Head of caudate nucleus (tissue), 42 donors: ENCODE data around the gene SRRM5.

Source experiments
- DNase-seq, 42 donors: peaks; one replicate each; pipeline versions ENCODE4 v3.0.0 to v3.0.0-alpha.2; 2020 to 2021; ENCODE audit warnings: mixed read lengths in 7 of 42
- intact Hi-C: fragments of 100-400 bp; cut with DNase I; formaldehyde crosslinking; loops from one replicate; pipeline ENCODE4 v1.15.0; 2022

The SRRM5 gene

DNA sequence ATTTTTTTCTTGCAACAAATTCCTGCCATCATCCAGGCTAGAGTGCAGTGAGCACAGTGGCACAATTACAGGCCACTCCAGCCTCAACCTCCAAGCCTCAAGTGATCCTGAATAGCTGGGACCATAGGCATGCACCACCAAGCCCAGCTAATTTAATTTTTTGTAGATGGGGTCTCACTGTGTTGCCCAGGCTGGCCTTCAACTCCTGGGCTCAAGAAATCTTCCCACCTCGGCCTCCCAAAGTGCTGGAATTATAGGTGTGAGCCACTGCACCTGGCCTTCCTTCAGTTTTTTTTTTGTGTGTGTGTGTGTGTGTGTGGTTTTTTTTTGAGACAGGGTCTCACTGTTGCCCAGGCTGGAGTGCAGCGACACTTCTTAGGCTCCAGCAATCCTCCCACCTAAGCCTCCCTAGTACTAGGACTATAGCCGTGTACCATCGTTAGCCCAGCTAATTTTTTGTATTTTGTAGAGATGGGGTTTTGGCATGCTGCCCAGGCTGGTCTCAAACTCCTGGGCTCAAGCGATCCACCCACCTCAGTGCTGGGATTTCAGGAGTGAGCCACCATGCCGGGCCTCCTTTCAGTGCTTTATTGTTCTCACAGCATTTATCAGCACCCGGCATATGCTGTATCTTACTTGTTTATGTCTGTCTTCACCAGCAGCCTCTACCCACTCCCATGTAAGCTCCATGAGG lies 5.9 kb upstream of the SRRM5 start:
- intact Hi-C loops = no loop called here
- DNase-seq = no peak

DNA sequence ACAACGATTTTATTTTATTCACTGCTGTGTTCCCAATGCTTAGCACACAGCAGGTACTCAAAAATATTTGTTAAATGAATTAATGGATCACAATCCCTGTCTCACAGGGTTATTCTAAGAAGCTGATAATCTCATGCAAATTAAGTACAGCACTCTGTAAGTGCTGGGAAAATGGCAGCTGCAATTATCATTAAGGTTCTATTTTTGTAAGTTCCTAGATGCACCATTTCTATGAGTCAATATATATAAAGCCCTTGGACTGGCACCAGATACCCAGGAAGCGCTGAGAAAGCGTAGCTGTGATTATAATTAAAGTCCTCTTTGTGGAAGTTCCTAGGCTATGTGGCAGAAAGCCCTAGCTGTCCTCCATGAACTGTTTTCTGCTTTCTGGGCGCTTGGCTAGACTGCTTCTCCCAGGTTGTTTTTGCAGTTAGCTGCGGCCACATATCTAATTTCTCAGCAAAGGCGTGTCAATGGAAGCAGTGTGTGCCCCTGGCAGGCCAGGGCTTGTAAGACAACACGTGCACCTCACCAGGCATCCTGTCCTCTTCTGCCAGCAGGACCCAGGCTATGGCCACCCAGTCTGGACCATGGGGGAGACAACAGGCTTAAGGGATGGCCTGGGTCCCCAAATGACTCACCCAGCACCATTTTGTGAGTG lies 5.2 kb upstream of the SRRM5 start:
- intact Hi-C loops = no loop called here
- DNase-seq = peak in 5 of 42 donors; percentile 3 to 22 (median 13)

DNA sequence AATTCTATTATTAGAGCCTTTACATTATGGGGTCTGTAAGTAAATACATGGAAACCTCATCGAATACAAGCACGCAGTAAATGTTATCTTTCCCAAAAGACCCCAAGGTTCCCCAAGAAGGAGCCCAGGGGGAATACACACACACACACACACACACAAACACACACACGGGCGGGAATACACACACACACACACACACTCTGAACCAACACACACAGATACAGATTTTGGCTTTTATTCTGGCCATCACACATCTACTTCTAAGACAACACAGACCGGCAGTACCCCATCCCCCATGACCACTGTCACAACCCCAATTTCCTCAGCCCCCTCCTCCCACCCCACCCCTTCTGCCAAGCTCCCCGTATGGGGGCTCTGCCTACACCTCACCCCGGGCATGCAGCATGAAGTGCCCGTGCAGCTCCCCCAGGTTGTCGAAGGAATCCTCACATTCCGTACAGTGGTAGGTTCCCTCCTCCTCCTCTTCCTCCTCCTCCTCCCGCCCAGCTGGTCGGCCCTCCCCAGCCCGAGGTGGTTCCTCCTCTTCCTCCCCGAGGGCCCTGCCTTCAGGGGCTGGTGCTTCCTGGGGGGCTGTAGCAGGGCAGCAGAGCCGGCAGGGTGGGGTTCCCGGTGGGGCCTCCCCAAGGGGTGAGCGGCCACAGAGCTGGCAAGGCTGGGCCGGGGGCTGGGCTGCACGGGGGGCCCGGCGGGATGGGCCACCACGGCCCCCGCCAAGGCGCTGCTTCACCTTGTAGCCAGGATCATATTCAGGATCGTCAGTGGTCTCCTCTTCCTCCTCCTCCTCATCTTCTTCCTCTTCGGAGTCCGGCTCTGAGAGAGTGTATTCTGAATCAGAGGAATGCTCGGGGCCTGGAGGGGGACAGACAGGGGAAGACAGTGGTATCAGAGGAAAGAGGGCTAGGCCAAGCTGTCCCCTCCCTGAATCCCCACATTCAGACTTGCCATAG lies 4.4 kb upstream of the SRRM5 start:
- DNase-seq = peak in 10 of 42 donors; percentile 14 to 63 (median 24)
- intact Hi-C loops = no loop called here

DNA sequence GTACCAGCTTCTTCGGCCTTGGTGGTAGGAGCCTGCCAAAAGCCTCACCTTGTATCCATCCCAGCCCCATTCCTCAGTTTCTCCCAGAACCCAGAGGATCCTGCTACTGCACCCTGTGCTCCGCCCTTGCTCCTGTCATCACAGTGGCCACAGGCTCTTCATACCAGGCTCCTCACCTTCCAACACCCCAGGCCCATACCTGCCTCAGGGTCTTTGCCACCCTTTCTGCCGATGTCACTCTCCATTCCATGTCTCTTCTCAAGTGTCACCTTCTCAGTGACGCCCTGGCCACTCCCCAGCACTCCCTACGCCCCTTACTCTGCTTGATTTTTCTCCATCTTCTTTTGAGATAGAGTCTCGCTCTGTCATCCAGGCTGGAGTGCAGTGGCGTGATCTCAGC lies 2.0 kb upstream of the SRRM5 start:
- intact Hi-C loops = no loop called here
- DNase-seq = no peak

DNA sequence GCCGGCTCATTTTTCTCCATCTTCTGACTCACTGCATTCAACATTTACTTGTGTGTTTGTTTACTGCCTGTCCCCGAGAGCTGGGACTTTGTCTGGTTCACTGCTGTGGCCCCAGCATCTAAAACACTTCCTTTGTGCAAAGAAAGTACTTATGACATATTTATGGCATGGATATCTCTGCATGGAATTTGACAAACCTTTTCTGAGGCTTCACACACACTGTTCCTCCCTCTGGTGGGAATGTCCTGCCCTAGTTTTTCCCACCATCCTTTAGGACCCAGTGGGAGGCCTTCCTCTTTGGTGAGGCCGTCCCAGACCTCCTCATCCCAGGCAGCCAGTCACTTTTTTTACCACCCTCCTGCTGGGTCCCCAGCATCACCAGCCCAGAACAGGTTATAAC lies 1.4 kb upstream of the SRRM5 start:
- intact Hi-C loops = no loop called here
- no peak for DNase-seq

DNA sequence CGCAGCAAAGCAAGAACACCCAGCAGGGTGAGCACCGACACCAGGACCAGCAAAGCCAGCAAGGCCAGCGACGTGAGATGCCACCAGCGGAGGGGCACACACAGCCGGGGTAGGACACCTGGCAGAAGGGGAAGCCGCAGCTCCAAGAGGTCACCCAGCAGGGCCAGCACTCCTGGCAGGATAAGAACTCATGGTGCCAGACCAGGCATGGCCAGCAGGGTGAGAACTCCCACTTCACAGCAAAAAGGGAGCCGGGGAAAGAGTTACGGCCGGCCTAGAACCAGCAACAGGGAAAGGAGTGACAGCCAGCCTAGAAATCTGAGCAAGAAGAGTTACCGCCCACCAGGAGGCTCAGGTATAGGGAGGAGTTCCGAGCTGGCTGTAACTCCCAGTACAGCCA lies 486 bp downstream of the SRRM5 start:
- intact Hi-C loops = no loop called here
- no peak for DNase-seq

DNA sequence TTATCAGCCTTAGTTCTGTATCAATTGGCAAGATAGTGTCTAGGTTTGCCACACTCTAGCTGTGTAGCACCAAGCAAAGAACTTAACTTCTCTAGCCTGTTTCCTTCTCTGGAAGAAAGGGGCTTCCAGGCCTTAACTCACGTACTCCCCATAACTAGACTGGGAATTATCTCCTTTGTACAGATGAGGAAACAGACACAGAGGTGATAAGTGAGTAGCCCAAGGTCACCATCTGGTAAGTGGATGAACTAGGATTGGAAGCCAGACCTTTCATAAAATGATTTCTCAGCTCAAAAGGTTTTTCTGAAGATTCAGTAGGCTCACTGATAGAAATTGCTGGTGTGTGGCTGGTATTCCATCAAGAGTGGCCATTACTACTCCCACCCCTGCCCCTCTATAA lies 4.4 kb downstream of the SRRM5 start:
- no peak for DNase-seq
- intact Hi-C loops = no loop called here

DNA sequence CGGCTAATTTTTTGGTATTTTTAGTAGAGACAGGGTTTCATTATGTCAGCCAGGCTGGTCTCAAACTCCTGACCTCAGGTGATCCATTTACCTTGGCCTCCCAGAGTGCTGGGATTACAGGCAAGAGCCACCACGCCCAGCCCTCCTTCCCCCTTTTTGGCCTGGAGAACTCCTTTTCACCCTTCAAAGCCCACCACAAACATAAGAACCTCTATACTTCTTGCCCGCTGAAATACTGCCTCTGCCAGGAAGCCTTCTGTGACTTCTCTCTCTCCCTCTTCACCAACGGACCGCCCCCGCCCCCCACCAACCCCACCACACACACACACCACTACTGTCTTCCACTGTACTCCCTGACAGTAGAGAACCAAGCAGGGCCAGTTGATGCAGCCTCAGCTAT lies 5.1 kb downstream of the SRRM5 start:
- intact Hi-C loops = no loop called here

DNA sequence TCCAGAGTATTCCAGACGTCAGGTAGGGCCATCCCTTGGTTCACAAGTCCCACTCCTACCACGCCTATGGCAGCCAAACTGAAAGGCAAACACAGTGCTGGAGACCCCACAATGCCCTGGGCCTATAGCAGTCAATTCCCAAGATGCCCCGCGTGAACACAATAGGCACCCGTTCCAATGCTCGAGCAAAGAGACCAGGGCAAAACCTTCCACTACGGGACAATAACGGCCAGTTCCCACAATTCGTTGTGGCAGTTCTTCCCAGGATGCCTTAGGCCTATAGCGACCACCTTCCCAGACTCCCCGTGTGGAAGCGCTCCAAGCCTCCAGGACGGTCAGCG lies 7.0 kb downstream of the SRRM5 start:
- DNase-seq = peak in 12 of 42 donors; percentile 29 to 62 (median 50)
- intact Hi-C loops = no loop called here

More for the DNA sequence above, 5.1 kb downstream of the SRRM5 start:
- DNase-seq = no peak

DNA sequence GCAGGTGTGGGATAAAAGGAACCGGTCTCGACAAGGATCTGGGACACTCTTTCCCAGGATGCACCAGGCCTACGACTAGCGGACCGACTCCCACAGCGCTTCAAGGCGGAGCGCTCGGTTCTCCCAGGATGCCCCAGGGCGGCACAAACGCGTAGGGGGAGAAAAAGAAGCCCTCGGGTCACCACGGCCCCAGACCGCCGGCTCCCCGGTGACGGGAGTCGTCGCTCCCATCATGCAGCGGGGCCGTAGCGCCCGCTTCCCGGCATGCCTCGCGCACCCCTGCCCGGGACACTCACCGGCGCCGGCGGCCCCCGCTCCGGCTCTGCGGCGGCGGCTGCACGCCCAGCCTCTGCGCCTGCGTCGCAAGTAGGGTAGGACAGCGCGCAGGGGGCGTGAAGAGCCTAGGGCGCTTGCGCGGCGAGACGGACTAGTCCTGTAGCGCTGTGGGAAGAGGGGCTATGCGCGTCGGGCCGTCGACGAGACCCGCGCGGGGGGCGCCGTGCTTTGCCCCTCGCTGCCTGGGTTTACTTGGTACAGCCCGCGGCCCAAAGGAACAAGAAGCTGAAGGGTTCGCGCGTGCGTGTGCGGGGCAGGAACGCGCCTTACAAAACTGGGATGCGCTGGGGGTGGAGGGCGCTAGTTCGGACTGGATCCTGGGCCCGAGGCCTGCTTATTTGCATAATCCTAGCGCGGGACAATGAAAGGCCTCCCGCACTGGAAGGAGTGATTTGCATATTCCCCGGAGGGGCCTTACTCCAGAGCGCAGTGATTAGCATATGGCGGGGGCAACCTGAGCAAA lies 7.6 kb downstream of the SRRM5 start, which contains the start of gene ZNF428:
Gene ZNF428, minus strand, starts transcription at position 368 of the 799 bp plus-strand sequence. CDS start 5,325 bp downstream, outside the sequence.
- intact Hi-C loops = no loop called here
- peak; percentile 84 to 98 (median 94) for DNase-seq

DNA sequence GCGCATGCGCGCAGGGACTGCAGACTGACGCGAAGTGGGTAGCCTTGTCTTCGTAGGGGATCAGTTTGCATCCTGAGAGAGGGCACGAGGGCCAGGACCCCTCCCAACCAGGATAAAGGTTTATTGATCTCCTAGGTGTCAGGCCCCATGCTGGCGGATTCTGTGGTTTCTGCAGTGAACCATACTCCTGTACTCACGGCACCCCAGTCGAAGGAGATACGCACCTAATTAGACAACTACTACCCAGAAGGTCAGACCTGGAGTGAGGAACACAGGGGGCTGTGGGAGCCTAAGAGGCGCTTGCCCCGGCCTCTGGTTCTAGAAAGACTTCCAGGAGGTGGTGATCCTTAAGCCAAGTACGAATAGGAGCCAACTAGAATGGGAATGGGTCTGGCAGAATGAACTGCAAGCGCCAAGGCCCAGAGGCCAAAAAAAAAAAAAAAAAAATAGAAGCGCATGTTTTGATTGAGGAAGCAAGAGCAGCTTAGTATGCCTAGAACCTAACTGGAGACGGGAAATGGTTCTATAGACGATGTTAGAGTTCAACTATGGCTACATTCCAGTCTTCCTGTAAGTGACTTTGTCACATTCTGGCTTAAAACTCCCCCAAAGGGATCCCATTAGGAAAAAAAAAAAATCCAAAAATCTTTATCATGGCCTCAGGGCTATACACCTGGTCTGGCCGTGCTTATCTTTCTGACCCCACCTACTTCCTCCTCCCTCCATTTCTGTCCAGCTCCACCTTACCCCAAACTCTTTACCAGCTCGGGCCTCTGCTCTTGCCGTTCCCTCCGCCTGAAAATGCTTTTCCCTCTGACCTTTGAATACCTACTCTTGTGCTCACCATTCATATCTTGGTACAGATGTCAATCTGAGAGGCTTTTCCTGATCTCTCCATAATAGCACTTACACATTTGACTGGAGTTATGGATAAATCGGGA lies 8.4 kb downstream of the SRRM5 start:
- intact Hi-C loops = no loop called here
- peak in 9 of 42 donors; percentile 89 to 96 (median 93) for DNase-seq

DNA sequence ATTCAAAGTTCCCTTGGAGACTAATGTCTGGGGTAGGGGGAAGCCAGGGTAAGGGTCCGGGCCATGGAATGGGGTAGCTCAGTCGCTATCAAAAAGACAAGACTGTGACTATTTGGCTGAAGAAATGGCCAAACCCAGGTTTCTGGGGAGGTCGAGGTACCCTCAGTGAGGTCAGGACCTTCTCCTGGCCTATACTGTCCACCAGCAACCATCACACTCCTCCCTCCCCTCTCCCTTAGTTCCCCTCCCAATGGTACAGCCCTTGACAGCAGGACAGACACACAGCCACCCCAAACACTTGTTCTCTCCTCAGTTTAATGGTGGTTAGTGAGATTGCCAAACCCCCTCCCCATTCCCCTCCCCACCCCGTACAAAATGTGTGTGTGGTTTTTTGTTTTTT lies 10.2 kb downstream of the SRRM5 start:
- no peak for DNase-seq
- intact Hi-C loops = no loop called here

DNA sequence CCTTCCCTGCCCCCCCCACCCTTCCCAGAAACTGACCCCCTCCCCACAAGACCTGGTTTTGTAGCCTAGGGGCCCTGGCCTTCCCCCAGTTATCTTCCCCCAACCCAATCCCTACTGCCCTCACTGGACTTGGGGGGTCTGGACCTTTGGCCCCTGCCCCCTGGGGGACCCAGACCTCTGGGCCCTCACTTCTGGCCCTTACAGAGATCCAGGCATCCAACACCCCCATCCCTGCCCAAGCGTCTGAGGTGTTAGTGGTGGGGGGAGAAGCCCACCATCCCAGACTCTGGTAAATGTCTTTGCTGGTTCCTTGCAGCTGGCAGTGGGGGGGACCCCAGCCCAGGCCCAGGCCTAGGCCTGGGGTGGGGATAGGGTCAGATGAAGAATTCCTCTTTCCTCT lies 11.1 kb downstream of the SRRM5 start:
- no peak for DNase-seq
- intact Hi-C loops = no loop called here

DNA sequence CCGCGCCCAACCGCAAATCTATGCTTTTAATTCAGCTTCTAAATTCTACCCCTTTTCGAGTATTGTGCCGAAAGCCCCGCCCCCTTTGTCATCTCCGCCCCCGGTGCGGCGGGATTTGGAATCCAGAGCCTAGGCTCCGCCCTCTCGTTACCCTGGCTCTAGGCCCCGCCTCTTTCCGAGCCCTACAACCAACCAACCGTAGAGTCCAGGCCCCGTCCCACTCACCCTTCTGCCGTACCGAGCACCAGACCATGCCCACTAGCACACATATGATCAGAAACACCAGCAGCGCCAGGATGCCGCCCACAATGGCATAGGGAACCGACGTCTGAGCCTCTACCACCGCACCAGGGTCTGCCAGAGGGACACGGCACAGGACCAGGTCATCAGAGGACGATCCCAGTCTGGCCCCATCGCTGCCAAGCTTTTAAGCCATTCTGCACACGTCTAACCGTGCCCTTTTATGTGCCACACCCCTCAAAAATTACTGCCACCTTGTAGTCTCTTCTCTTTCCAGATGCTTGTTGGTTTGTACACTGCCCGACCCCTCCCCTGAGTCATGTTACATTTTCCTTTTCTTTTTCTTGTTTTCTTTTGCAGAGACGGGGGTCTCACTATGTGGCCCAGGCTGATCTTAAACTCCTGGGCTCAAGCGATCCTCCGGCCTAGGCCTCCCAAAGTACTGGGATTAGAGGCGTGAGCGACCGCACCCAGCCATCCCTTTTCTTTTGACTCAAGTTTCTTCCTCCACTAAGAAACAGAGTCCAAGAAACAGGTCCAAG lies 12.2 kb downstream of the SRRM5 start:
- intact Hi-C loops = no loop called here
- DNase-seq = no peak

DNA sequence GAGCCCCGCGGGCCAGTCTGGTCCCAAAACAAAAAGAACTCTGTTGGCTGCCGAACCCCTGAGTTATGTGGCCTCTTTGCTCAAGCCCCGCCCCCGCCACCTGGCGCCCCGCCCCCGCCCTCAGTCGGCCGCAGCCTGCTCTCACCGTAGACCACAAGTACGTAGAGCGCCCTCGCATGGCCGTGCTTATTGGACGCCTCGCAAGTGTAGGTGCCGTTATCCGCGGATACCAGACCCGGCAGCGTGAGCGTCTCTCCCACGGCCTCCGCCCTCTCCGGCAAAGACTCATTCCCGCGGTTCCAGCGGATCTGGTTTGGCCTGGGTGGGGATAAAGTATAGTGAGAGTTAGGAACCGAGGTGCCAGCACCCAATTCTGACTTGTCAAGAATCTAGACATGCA lies 13.0 kb downstream of the SRRM5 start:
- DNase-seq = peak in 14 of 42 donors; percentile 14 to 71 (median 36)
- intact Hi-C loops = no loop called here

DNA sequence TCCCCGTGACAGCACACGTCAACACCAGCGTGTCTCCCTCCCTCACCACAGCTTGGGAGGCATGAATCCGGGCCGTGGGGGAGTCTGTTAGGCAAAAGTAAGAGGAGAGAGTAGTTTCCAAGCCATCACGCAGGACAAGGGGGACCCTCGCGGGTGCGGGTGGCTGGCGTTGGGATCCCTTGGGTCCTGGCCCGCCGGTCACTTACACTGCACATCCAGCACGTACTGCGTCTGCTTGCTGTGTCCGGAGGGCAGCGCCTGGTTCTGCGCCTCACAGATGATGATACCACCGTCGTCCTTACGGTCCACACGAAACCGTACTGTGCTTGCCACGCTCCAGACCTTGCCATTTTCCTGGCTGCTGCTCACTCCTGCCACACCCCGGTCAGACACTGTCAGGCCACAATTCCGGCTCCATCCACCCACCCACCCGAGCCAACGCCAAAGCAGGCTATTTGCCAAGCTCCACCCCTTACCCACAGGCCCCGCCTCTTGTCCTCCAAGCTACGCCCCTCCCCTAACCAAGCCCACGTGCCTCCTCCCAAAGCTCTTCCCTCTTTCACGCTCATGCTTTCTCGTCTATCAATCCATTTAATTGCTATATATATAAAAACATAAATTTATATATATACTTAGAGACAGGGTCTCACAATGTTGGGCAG lies 14.2 kb downstream of the SRRM5 start:
- peak in 13 of 42 donors; percentile 24 to 70 (median 48) for DNase-seq

DNA sequence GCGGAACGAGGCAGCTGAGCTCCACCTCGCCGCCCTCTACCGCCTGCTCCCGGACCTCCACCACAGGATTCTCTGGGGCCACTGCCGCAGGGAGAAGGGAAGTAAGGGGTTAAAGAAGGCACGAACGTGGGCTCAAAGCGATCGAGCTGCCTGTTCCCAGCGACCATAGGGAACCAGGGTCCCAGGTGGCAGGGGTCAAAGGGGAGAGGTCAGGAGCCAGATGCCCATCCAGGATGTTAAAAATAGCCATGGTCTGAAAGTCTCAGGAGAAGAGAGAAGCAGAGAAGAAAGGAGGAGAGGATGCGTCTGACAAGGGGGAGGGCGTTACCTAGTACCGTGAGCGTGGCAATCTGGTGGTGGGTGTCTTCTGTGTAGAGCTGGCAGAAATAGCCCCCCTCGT lies 14.9 kb downstream of the SRRM5 start:
- DNase-seq = no peak
- intact Hi-C loops = no loop called here

More for the DNA sequence above, 14.2 kb downstream of the SRRM5 start:
- intact Hi-C loops = no loop called here
